ENCODE data around the gene C20orf202. TPM values are rescaled to one million over a fixed set of nuclear protein-coding genes. Genes with fewer than 3 reads are reported as not detected.

The C20orf202 gene
- total and polyA plus RNA-seq, 9 of the 15 experiments (the other 6 are each of a cell fraction or from before 2014, with no cell fraction given): 0.03 to 0.24 (median 0.15) TPM; not detected in 4

GRCh38 chr20:1185790-1186334, 17.4 kb upstream of the C20orf202 start (continued):
- TF ChIP-seq VEZF1 (CRISPR knock-in tag; IDR thresholded peaks at IDR 0.05) (peak; percentile 59), REST (IDR thresholded peaks at IDR 0.05; ENCODE audit: borderline replicate concordance) (peak; percentile 39; the same call in 1 of the 2 replicates), REST (CRISPR knock-in tag; IDR thresholded peaks at IDR 0.05; ENCODE audit: low read depth) (no peak), JUND (IDR thresholded peaks at IDR 0.05; ENCODE audit: borderline replicate concordance, low read depth, low read length) (0 out of 2 replicates have a peak, but pooled peaks have one; percentile 8), JUND (tag; IDR thresholded peaks at IDR 0.05; ENCODE audit: borderline replicate concordance, low read depth, low read length) (no peak), NCOA6 (IDR thresholded peaks at IDR 0.05) (no peak), SMC3 (conservative IDR thresholded peaks at IDR 0.05; ENCODE audit: insufficient read depth, low read depth, low read length) (peak; percentile 35; the same call in 1 of the 2 replicates), ZBTB34 (CRISPR knock-in tag; IDR thresholded peaks at IDR 0.05) (no peak), ZNF197 (CRISPR knock-in tag; IDR thresholded peaks at IDR 0.05; ENCODE audit: low read depth) (no peak), KAT7 (CRISPR knock-in tag; IDR thresholded peaks at IDR 0.05; ENCODE audit: borderline replicate concordance) (peak; percentile 36; the same call in 1 of the 2 replicates), ZNF444 (CRISPR knock-in tag; IDR thresholded peaks at IDR 0.05) (peak; percentile 95), CREM (IDR thresholded peaks at IDR 0.05; ENCODE audit: low read depth) (0 out of 2 replicates have a peak, but pooled peaks have one; percentile 17), CCNT2 (IDR thresholded peaks at IDR 0.05; ENCODE audit: borderline replicate concordance, extremely low read depth, insufficient read length, low read depth, low read length) (no peak)
